ENCODE measurements around the gene SIRT5. TPM values are rescaled to one million over a fixed set of nuclear protein-coding genes. Genes with fewer than 3 reads are reported as not detected.

SIRT5 gene
- total RNA-seq, 1 experiment from 2014 or later: 13.8 TPM

- no peaks in the 10 kb centered on the region for H3K27me3 ChIP-seq (ENCODE audit: insufficient read depth, low read length)
- no peak overlapping the region for H3K4me3 ChIP-seq (replicated peaks in 1 of 2; ENCODE audit: low read depth in 1 of 2, low read length in 2 of 2)
- no peaks in the 10 kb centered on the region for H3K36me3 ChIP-seq (ENCODE audit: control insufficient read depth in 1 of 2, insufficient read depth in 2 of 2, low read length in 2 of 2)
- no peaks in the 10 kb centered on the region for H4K20me1 ChIP-seq (ENCODE audit: insufficient read depth)
- no peaks in the 10 kb centered on the region for H3K4me1 ChIP-seq (ENCODE audit: control insufficient read depth in 1 of 2, insufficient read depth in 2 of 2, low read length in 2 of 2)
- H3K9ac ChIP-seq (ENCODE audit: low read length): no peak overlapping the region
- BruUV-seq (replicated peaks): no TSS peak
- ChIA-PET CTCF (no interaction called here), POLR2A (no interaction called here), RAD21 (ENCODE audit: low non-redundant PET in 1 of 2, low total read pairs in 2 of 2, uncharacterized antibody in 2 of 2, unreplicated experiment in 2 of 2) (no interaction called here)
- H2AFZ ChIP-seq (ENCODE audit: low read depth, low read length, poor library complexity, severe bottlenecking): no peak overlapping the region
- H3K9me2 ChIP-seq (ENCODE audit: insufficient read depth): no peaks in the 10 kb centered on the region
- H3K4me2 ChIP-seq (ENCODE audit: low read length): no peak overlapping the region
- no peak for TF ChIP-seq ZNF274 (IDR thresholded peaks at IDR 0.05; ENCODE audit: low read depth, low read length)
- no peak for TF ChIP-seq CEBPB (IDR thresholded peaks at IDR 0.05; ENCODE audit: low read depth)
- no peak for TF ChIP-seq SIN3A (IDR thresholded peaks at IDR 0.05; ENCODE audit: low read depth)
- no peak for TF ChIP-seq JUND (IDR thresholded peaks at IDR 0.05)
- TF ChIP-seq YY1 (IDR thresholded peaks at IDR 0.05; ENCODE audit: extremely low read depth, insufficient replicate concordance, low read depth, low read length): no peak
- no peak for ATAC-seq
- intact Hi-C loops (cut with micrococcal nuclease): no loop called here
- no peaks in the 10 kb centered on the region for H3K79me2 ChIP-seq (ENCODE audit: insufficient read depth, low read length)
- H3K27ac ChIP-seq (ENCODE audit: low read depth, low read length): no peak overlapping the region
- DNase-seq (ENCODE audit: low read depth, low spot score): no peak
- no peaks in the 10 kb centered on the region for H3K9me3 ChIP-seq (ENCODE audit: control insufficient read depth in 1 of 2, insufficient read depth in 1 of 2, low read depth in 1 of 2, low read length in 2 of 2)
Measured at GRCh38 chr6:13535306-13535705, 39.1 kb upstream of the SIRT5 start.

GRCh38 chr6:13536796-13537526 lies 37.4 kb upstream of the SIRT5 start:
- Histone ChIP-seq H4K20me1 (ENCODE audit: insufficient read depth) (no peaks in the 10 kb centered on the region), H3K79me2 (ENCODE audit: insufficient read depth, low read length) (no peaks in the 10 kb centered on the region), H3K27ac (ENCODE audit: low read depth, low read length) (no peak overlapping the region), H3K9ac (ENCODE audit: low read length) (no peak overlapping the region), H3K4me1 (ENCODE audit: control insufficient read depth in 1 of 2, insufficient read depth in 2 of 2, low read length in 2 of 2) (no peaks in the 10 kb centered on the region), H3K36me3 (ENCODE audit: control insufficient read depth in 1 of 2, insufficient read depth in 2 of 2, low read length in 2 of 2) (no peaks in the 10 kb centered on the region), H3K4me3 (replicated peaks in 1 of 2; ENCODE audit: low read depth in 1 of 2, low read length in 2 of 2) (no peak overlapping the region), H3K27me3 (ENCODE audit: insufficient read depth, low read length) (no peaks in the 10 kb centered on the region), H2AFZ (ENCODE audit: low read depth, low read length, poor library complexity, severe bottlenecking) (no peak overlapping the region), H3K9me2 (ENCODE audit: insufficient read depth) (no peaks in the 10 kb centered on the region), H3K9me3 (ENCODE audit: control insufficient read depth in 1 of 2, insufficient read depth in 1 of 2, low read depth in 1 of 2, low read length in 2 of 2) (no peaks in the 10 kb centered on the region), H3K4me2 (ENCODE audit: low read length) (no peak overlapping the region)
- POLR2A ChIA-PET: no interaction called here
- TF ChIP-seq ZBTB33 (IDR thresholded peaks at IDR 0.05; ENCODE audit: extremely low read depth, insufficient replicate concordance, low read length) (no peak), JUND (IDR thresholded peaks at IDR 0.05) (no peak), ATF3 (IDR thresholded peaks at IDR 0.05) (no peak), YY1 (IDR thresholded peaks at IDR 0.05; ENCODE audit: extremely low read depth, insufficient replicate concordance, low read depth, low read length) (no peak)
- CTCF ChIA-PET: interaction anchor here (1.4 kb wide), 1 partner anchor 199 kb away, joined by 8 read pairs; no protein-coding TSS in a partner anchor
- DNase-seq (ENCODE audit: low read depth, low spot score) (no peak), ATAC-seq (no peak)
- intact Hi-C loops (cut with micrococcal nuclease): no loop called here
- RAD21 ChIA-PET (ENCODE audit: low non-redundant PET in 1 of 2, low total read pairs in 2 of 2, uncharacterized antibody in 2 of 2, unreplicated experiment in 2 of 2): no interaction called here
- BruUV-seq (replicated peaks): no TSS peak
